Erythroblast (primary cell): ENCODE results near the gene MC1R.
"Not testable (repeated sequence)": the region's sequence is repeated elsewhere in the genome, so short reads cannot be mapped to it uniquely, and the experiment has no call there.

ENCODE experiments used
- DNase-seq, 2 experiments: peaks; one replicate each; lab custom pipeline; 2025; lab: John Stamatoyannopoulos, UW
- GATA1 ChIP-seq: IDR thresholded peaks from 2 replicates; pipeline ENCODE4 v1.6.1; 2011; ENCODE audit warnings: low read depth, mild to moderate bottlenecking, control low read depth, low read length, moderate library complexity
- POLR2A ChIP-seq: IDR thresholded peaks from 2 replicates; pipeline ENCODE4 v1.6.1; 2011; ENCODE audit warnings: mild to moderate bottlenecking, low read length

MC1R gene

DNA sequence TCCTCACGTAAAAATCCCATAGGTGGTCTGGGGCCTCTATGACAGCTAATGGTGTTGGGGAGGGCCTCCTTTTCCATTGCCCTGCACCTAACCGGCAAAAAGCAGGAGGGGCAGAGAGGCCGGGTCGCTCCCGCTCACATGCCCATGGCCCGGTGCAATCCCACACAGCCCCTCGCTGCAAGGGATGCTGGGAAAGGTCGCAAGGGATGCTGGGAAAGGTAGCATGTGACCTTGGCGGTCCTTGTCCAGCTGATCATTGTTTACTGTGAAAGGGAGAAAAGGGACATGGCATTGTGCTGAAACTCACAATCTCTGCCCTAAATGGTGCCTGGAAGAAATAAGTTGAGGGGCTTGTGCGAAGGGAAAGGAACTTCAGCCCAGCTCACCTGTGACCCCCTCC is 39.9 kb downstream of the MC1R start:
- no peak for DNase-seq
- TF ChIP-seq GATA1: no peak
- TF ChIP-seq POLR2A: no peak

DNA sequence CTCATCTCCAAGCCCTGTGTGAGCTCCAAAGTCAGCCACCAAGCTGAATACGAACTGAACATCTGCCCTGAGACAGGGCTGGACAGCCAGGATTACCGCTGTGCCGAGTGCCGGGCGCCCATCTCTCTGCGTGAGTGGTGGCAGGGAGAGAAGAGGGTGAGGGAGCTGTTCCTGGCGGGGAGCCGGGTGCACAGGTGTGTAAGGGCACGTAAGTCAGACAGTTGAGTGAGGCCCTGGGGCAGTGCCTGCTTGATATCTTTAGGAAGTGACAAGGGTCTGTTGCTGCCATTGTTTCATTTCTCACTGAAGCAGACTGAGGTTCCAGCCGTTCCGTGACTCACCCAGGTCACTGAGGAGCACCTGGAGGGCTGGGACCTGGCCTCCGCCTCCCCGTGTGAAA is 42.3 kb downstream of the MC1R start:
- TF ChIP-seq GATA1 (no peak), POLR2A (no peak)
- DNase-seq: no peak

DNA sequence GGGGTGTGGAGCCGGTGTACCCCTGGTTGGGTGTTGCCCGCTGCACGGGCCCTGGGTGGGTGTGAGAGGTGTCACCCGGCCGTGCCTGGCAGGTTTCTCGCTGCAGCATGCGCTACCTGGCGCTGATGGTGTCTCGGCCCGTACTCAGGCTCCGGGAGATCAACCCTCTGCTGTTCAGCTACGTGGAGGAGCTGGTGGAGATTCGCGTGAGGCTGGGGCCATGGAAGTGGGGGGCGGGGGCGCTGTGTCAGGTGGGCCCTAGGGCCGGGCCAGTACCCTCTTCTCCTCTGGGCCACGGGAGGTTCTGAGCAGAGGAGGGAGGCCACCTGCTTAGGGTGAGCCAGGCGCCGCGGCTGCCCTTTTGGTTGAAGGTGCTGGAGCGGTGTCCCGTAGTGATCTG is 43.3 kb downstream of the MC1R start:
- DNase-seq: no peak
- TF ChIP-seq GATA1 (no peak), POLR2A (no peak)

DNA sequence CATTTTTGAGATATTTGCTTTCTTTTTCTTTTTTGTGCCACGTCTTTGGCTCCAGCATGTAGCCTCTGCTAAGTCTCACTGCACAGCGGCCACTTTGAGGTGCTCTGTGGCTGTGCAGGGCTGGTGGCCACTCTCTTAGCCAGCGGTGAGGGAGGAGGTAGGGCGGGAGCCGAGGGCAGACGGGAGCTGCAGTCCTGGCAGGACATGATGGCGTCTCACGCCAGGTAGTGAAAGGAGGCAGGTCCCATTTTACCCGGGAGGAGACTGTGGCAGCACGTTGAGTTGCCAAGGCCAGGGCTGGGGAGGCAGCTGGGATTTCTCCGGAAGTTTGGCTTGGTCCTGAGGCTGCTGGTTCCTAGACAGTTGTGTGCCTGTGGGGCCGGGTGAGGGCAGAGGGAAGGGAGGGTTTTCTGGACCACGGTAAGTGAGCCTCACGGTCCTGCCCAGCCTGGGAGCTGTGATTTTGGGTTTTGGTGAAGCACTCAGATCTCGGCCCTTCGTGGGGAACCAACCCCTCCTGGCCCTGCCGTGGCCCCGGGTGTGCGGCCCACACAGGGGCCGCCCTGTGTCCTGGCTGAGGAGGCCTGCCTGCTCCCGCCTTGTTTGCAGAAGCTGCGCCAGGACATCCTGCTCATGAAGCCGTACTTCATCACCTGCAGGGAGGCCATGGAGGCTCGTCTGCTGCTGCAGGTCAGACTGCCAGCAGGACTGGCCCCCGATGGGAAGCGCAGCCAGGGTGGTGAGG is 44.3 kb downstream of the MC1R start:
- no peak for TF ChIP-seq GATA1
- TF ChIP-seq POLR2A: no peak

DNA sequence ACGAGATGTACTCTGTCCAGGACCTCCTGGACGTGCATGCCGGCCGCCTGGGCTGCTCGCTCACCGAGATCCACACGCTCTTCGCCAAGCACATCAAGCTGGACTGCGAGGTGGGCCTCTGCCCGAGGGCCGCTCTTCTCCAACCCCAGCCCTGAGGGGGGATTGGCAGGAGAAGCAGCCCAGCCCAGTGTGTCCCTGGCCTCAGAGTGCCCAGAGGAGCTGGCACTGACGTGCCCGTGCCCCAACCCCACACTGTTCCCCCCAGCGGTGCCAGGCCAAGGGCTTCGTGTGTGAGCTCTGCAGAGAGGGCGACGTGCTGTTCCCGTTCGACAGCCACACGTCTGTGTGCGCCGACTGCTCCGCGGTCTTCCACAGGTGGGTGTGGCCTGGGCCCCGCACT is 45.5 kb downstream of the MC1R start:
- DNase-seq: no peak
- TF ChIP-seq POLR2A: no peak
- no peak for TF ChIP-seq GATA1

More for the DNA sequence above, 44.3 kb downstream of the MC1R start:
- no peak for DNase-seq

GRCh38 chr16:89965447-89966225 is 47.0 kb downstream of the MC1R start:
- DNase-seq: no peak
- TF ChIP-seq POLR2A (no peak), GATA1 (no peak)

- TF ChIP-seq GATA1: no peak
- no peak for TF ChIP-seq POLR2A
- DNase-seq: no peak
These were observed 48.1 kb downstream of the MC1R start for GRCh38 chr16:89966756-89967155.

DNA sequence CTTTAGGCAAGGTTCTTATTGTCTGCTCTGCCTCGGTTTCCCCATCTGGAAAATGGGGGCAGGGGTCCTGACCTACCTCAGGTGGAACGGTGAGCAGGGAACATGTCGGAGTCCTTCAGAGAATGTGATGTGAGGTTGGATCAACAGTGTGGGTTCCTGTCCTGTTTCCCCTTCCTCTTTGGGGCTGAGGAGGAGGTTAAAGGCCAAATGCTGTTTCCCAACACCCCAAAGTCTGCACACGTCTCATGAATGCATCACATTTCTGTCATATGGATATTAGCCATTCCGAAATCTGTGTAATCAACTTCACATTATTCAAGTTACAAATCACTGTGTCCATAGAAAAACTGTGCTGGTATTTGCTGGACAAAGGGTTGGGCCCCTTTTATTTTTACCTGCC is 48.8 kb downstream of the MC1R start:
- DNase-seq: not testable (repeated sequence)

DNA sequence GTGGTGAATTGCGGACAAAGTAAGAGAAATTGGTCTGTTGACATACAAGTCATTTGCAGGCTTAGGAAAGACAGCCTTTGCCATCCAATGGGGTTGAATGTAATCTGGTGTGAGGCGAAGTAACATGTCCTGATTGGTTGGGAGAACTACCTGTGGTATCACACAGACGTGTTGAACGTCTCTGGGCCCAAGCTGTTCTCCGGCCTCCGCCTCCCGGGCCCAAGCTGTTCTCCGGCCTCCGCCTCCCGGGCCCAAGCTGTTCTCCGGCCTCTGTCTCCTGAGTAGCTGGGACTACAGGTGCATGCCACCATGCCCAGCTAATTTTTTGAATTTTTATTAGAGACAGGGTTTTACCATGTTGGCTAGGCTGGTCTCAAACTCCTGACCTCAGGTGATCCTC is 49.4 kb downstream of the MC1R start:
- not testable (repeated sequence) for DNase-seq

DNA sequence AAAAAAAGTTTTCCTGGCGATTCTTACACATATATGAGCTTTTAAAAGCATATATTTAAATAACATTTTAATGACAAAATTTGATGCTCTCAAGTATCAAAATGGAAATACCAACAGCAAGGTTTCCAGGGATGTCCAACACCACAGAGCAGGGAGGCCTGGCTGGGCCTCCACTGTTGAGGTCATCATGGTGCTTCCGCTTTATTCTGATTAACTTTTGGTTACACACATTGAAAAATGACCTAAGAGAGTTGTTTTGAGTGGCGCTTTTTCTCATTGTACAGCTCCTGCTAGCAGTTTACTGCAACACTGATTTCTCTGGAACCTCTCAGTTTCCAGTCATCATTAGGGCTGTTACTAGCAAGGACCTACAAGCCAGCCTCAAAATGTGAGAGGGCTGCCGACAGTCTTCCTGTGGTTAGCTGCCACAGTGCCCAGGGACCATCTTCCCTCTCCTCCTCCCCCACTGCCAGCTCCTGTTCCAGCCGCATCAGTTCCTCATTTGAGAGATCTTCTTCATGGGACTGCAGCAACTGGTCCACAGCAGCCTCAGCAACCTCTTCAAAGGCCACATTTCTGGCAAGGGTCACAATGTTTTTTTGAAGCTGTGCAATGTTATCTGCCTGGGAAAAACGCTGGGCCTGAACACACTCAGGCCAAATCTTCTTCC is 51.2 kb downstream of the MC1R start:
- TF ChIP-seq POLR2A (no peak), GATA1 (no peak)

More for the DNA sequence above, 51.2 kb downstream of the MC1R start:
- no peak for DNase-seq
